Measurements from ENCODE around the gene TRPM2. TPM values are rescaled to one million over a fixed set of nuclear protein-coding genes. Genes with fewer than 3 reads are reported as not detected.

The TRPM2 gene
- total RNA-seq, 2 donors from 2014 or later: 1.6 to 12.5 TPM

GRCh38 chr21:44397431-44398031, 44.1 kb downstream of the TRPM2 start:
- Histone ChIP-seq H3K9ac (ENCODE audit: extremely low read depth, low read length, poor library complexity, severe bottlenecking) (no peak overlapping the region), H3K27me3 (ENCODE audit: control insufficient read depth, insufficient read depth, low read length, poor library complexity, severe bottlenecking) (no peaks in the 10 kb centered on the region), H3K9me3 (ENCODE audit: control insufficient read depth, low read length) (no peaks in the 10 kb centered on the region), H3K4me3 (ENCODE audit: low read length) (no peak overlapping the region), H3K36me3 (ENCODE audit: control insufficient read depth, insufficient read depth, low read length) (no peaks in the 10 kb centered on the region), H3K4me1 (ENCODE audit: control insufficient read depth, insufficient read depth, low read length) (no peaks in the 10 kb centered on the region), H3K27ac (ENCODE audit: low read depth, low read length) (no peak overlapping the region)
- H3K27me3 Mint-ChIP-seq (ENCODE audit: insufficient read depth): no peaks in the 10 kb centered on the region
- no peaks in the 10 kb centered on the region for H3K36me3 Mint-ChIP-seq (ENCODE audit: low read depth)
- no peaks in the 10 kb centered on the region for H3K9me3 Mint-ChIP-seq
- WGBS, 2 experiments (ENCODE audit: insufficient coverage in 1 of 2, insufficient read length in 1 of 2): 92 to 96% methylated on average over 16 to 22 of the region's 22 CpGs
- H3K27ac Mint-ChIP-seq: no peak overlapping the region
- no peak overlapping the region for H3K4me3 Mint-ChIP-seq
- no peak for TF ChIP-seq CTCF (conservative IDR thresholded peaks at IDR 0.05)
- DNase-seq: peak; percentile 47
- H3K4me1 Mint-ChIP-seq: no peaks in the 10 kb centered on the region

GRCh38 chr21:44398499-44398898, 45.1 kb downstream of the TRPM2 start:
- no peaks in the 10 kb centered on the region for H3K4me1 ChIP-seq (ENCODE audit: control insufficient read depth, insufficient read depth, low read length)
- peaks cover 2% of the 10 kb centered on the region for H3K9me3 ChIP-seq (ENCODE audit: control insufficient read depth, low read length)
- H3K27ac ChIP-seq (ENCODE audit: low read depth, low read length): no peak overlapping the region
- DNase-seq: no peak
- H3K36me3 Mint-ChIP-seq (ENCODE audit: low read depth): no peaks in the 10 kb centered on the region
- H3K27me3 ChIP-seq (ENCODE audit: control insufficient read depth, insufficient read depth, low read length, poor library complexity, severe bottlenecking): no peaks in the 10 kb centered on the region
- H3K4me3 ChIP-seq (ENCODE audit: low read length): no peak overlapping the region
- no peaks in the 10 kb centered on the region for H3K4me1 Mint-ChIP-seq
- no peaks in the 10 kb centered on the region for H3K27me3 Mint-ChIP-seq (ENCODE audit: insufficient read depth)
- 96 to 97% methylated on average over 6 to 9 of the region's 9 CpGs for WGBS, 2 experiments (ENCODE audit: insufficient coverage in 1 of 2, insufficient read length in 1 of 2)
- TF ChIP-seq CTCF (conservative IDR thresholded peaks at IDR 0.05): no peak
- H3K9me3 Mint-ChIP-seq: peaks cover 2% of the 10 kb centered on the region
- no peak overlapping the region for H3K27ac Mint-ChIP-seq
- H3K36me3 ChIP-seq (ENCODE audit: control insufficient read depth, insufficient read depth, low read length): no peaks in the 10 kb centered on the region
- no peak overlapping the region for H3K9ac ChIP-seq (ENCODE audit: extremely low read depth, low read length, poor library complexity, severe bottlenecking)
- no peak overlapping the region for H3K4me3 Mint-ChIP-seq

- H3K27ac Mint-ChIP-seq: no peak overlapping the region
- no peaks in the 10 kb centered on the region for H3K36me3 Mint-ChIP-seq (ENCODE audit: low read depth)
- peaks cover 2% of the 10 kb centered on the region for H3K9me3 Mint-ChIP-seq
- H3K4me1 Mint-ChIP-seq: no peaks in the 10 kb centered on the region
- H3K27me3 ChIP-seq (ENCODE audit: control insufficient read depth, insufficient read depth, low read length, poor library complexity, severe bottlenecking): no peaks in the 10 kb centered on the region
- no peak overlapping the region for H3K9ac ChIP-seq (ENCODE audit: extremely low read depth, low read length, poor library complexity, severe bottlenecking)
- H3K27me3 Mint-ChIP-seq (ENCODE audit: insufficient read depth): no peaks in the 10 kb centered on the region
- peaks cover 10% of the 10 kb centered on the region for H3K9me3 ChIP-seq (ENCODE audit: control insufficient read depth, low read length)
- 88 to 95% methylated on average over 12 to 33 of the region's 33 CpGs for WGBS, 2 experiments (ENCODE audit: insufficient coverage in 1 of 2, insufficient read length in 1 of 2)
- H3K4me3 ChIP-seq (ENCODE audit: low read length): no peak overlapping the region
- no peak for TF ChIP-seq CTCF (conservative IDR thresholded peaks at IDR 0.05)
- no peaks in the 10 kb centered on the region for H3K4me1 ChIP-seq (ENCODE audit: control insufficient read depth, insufficient read depth, low read length)
- no peak overlapping the region for H3K27ac ChIP-seq (ENCODE audit: low read depth, low read length)
- H3K36me3 ChIP-seq (ENCODE audit: control insufficient read depth, insufficient read depth, low read length): no peaks in the 10 kb centered on the region
- H3K4me3 Mint-ChIP-seq: no peak overlapping the region
- DNase-seq: no peak
Observed at GRCh38 chr21:44399151-44399954, 45.9 kb downstream of the TRPM2 start.

Measured in endodermal cell (in vitro differentiated cells).